Measurements from ENCODE around the gene MAPRE3.

Gene MAPRE3

DNA sequence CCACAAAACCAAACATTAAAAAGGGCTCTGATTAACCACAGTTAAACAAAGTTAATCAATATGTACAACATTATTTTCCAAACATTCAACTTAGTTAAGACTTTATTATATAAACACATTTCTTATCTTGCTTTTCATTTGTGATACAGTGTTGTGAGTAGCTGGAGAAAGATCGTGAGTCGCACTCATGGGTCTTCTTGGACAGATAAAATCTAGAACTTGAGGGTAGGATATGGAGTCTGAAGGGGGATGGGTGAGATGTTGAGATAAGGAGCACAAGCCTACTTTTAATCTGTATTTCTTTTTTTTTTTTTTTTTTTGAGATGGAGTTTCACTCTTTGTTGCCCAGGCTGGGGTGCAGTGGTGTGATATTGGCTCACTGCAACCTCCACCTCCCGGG lies 39.7 kb downstream of the MAPRE3 start:
- in situ Hi-C loops (cut with MboI; ENCODE audit: low sequenced_read_pairs) = loop anchor here (10.0 kb wide), 1 partner anchor 165 kb away; the partner anchor contains the start of gene DPYSL5

DNA sequence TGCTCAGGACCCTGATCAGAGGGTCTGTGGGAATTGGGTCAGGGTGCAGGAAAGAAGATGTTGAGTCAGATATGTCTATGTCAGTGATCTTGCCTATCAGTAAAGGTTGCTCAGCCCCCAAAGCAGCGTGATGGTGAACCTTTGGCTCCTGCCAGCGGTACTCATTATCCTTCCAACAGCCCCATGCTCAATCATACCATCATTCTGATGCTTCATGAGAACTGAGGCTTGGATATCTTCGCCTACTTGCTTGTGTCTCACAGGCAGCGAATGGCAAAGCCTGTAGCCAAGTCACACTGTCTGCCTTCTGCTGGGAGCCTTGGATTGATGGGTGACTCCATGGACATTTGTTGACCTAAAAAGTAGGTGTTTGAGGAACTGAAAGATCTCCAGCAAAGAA lies 43.3 kb downstream of the MAPRE3 start:
- in situ Hi-C loops (cut with MboI; ENCODE audit: low sequenced_read_pairs) = loop anchor here (10.0 kb wide), 1 partner anchor 169 kb away; the partner anchor contains the start of gene DPYSL5

DNA sequence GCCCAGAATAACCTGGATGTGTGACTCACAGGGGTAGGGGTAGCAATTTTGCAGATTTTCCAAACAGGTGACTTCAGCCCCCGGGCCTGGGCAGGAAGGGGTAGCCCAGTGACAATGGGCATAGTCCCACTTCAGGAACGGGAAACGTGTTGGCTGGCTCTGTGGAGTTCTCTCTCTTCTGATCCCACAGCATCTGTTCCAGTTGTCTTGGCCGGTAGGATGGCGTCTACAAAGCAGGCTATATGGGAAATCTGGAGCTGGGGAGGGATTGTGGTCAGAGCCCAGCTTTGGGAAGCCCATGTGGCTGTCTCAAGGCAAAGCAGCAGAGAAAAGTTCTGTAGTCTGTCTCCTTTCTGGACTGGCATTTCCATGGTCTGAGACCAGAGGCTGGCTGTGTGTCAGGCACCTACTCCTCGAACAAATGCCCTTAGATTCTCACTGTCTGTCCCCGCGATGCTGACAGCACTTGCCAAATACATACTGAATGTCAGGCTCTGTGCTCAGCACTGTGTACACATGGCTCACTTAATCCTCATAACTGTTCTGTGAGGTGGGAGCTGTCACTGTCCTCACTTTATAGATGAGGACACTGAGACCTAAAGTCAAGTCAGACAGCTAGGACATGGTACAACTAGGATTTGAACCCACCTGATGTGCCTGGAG lies 44.5 kb downstream of the MAPRE3 start:
- in situ Hi-C loops (cut with MboI; ENCODE audit: low sequenced_read_pairs) = loop anchor here (10.0 kb wide), 1 partner anchor 170 kb away; the partner anchor contains the start of gene DPYSL5

DNA sequence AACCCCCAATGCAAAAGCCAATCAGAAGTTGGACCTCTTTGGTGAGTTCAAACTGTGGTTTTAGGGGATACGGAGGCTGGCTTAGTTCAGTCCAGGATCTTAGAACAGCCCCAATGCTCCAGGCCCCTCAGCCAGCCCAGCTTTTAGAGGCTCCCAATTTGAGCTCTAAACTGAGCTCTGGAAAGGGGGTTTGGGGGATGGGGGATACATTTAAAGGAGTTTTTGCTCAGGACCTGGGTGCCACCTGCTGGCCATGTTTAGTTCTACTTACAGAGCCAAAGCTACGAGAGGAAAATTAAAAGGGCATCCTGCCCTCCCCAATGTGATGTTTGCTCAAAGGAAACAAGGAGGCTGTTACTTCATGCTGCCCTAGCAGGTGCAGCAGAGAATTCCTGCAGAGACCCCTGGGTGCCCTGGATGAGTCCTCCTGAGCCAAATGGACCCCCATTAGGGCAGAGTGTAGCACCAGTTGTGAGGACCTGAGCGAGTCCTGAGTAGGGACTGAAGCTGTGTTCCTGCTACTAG lies 46.4 kb downstream of the MAPRE3 start:
- in situ Hi-C loops (cut with MboI; ENCODE audit: low sequenced_read_pairs) = loop anchor here (10.0 kb wide), 1 partner anchor 172 kb away; the partner anchor contains the start of gene DPYSL5

DNA sequence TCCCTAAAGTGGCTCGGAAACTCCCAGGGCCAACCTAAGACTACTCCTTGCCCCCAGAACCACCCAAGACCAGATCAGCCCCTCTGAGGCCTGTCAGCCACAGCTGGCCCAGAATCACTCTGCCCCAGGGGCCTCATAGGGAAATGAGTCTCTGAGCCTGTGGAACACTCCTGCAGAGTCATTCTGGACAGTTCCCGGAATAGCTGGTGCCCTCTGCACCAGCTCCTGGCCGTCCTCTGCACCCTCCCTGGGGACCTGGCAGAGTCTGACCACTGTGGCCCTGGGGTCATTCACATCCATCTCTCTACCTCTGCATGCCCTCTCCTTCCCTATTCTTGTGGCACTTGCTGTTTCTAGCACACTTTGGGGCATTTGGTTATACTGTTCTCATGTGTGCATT lies 47.7 kb downstream of the MAPRE3 start:
- in situ Hi-C loops (cut with MboI; ENCODE audit: low sequenced_read_pairs) = loop anchor here (10.0 kb wide), 1 partner anchor 173 kb away; the partner anchor contains the start of gene DPYSL5

DNA sequence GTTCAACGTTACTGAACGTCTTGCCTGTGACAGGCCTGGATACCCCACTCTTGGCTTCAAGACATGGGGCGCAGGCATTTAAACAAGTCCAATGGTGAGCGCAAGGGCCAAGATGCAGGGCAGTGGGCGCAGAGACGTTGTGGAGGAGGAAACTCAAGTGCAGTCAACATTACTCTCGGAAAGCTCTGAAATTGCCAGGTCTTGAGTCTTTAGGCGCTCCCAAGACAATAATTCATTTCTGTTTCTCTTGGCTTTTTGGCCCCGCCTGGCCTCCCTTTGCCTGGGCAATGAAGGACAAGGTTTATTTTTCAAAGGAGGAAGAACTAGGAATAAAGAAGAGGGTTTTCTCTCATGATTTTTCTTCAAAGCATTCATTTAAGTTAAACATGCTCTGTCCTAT lies 49.0 kb downstream of the MAPRE3 start:
- in situ Hi-C loops (cut with MboI; ENCODE audit: low sequenced_read_pairs) = loop anchor here (10.0 kb wide), 1 partner anchor 175 kb away; the partner anchor contains the start of gene DPYSL5

DNA sequence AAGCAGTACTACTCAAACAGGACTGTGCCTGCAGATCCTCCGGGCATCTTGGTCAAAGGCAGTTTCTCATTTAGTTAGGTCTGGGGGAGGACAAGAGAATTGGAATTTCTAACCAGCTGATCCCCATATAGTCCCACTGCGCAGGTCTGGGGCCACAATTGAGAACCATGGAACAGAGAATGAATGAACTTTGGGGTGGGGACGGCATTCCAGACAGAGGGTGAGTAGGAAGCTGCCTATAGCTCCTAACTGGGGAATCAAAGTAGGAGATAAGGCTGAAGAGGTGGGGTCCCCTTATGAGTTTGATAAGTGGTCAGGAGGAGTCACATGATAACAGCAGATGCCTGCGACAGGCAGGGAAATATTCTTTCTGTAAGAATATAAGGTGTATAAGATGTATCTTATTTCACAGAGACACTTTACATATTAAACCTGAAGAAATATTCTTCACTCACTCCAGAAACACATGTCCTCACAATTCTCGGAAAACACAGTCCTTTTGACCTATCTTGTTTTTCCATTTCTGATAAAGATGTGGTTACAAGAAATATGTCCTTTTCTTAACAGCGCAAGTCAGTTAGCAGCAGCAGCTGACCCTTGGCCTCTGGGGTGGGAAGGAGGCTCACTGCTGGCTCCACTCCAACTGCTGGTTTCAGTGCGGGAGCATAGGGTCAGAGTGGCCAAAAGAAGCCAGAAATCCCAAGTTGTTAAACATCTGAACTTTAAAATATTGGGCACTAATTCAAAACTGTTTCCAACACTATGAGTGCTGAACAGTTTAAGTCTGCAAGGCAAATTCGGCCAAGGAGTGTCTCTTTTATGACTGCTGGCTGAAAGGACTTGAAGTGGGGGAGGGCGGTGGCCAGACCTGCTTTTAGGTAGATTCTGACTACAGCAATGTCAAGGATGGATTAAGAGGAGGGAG lies 49.8 kb downstream of the MAPRE3 start:
- in situ Hi-C loops (cut with MboI; ENCODE audit: low sequenced_read_pairs) = loop anchor here (10.0 kb wide), 1 partner anchor 175 kb away; the partner anchor contains the start of gene DPYSL5

DNA sequence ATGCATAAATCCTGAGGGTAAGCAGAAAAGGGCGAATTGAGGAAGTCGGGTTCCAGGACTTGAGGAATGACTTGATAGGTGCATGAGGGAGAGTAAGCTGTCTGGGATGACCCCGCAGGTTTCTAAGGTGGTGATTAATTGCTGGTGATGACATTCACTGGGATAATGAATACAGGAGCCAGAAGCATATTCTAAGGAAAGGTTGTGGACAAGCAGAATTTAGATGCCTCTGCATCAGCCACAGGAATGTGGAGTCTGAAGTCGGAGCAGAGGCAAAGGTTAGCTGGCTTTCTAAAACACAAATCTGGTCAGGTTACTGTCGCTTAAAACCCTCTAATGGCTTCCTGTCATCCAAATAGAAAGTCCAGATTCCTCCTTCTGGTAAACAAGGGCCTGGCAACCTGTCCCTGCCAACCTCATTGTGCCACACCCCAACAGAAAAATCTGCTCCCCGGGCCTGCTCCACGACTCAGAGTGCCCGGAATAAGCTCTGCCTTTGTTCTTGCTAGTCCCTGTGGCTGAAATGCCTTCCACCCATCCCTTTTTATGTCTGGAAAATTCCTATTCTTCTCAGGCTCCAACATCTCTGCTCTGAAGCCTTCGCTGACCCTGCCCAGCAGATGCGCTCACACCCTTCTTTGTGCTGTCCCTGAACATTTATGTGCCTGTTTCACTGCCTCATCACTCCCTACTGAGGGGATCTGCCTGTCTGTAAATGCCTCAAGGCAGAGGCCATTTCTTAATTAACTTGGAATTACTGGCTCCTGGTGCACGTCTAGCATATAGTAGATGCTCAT lies 51.0 kb downstream of the MAPRE3 start:
- in situ Hi-C loops (cut with MboI; ENCODE audit: low sequenced_read_pairs) = no loop called here

DNA sequence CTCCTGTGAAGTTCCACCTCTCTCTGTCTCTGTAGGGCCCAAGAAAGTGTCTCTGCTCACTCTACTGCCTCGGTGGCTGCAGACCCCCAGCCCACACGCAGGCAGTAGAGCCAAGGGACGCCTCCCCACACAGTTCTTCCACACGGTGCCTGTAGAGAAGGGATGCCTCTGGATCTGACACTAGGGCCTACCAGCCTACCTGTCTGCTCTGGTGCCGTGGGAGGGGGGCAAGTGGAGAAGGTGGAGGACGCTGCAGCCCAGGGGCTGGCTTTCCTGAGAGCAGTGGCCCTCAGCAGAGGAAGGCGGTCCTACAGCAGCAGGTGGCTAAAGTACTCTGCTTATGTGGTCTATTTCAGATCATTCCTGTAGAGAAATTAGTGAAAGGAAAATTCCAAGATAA lies 53.3 kb downstream of the MAPRE3 start:
- in situ Hi-C loops (cut with MboI; ENCODE audit: low sequenced_read_pairs) = no loop called here

DNA sequence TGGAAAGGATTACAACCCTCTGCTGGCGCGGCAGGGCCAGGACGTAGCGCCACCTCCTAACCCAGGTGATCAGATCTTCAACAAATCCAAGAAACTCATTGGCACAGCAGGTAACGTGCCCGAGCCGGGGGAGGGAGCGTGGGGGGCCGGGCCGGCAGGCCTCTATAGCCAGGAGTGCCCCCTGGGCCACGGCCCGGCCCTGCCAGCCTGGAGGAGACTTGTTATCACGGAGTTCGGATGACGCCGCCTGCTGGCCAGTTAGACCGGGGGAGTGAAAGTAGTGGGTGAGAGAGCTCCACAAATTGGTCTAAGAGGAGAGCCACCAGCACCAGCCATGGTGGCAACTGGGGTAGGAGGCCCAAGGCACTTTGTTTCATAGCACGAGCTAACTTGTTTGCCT lies 53.8 kb downstream of the MAPRE3 start:
- in situ Hi-C loops (cut with MboI; ENCODE audit: low sequenced_read_pairs) = no loop called here

DNA sequence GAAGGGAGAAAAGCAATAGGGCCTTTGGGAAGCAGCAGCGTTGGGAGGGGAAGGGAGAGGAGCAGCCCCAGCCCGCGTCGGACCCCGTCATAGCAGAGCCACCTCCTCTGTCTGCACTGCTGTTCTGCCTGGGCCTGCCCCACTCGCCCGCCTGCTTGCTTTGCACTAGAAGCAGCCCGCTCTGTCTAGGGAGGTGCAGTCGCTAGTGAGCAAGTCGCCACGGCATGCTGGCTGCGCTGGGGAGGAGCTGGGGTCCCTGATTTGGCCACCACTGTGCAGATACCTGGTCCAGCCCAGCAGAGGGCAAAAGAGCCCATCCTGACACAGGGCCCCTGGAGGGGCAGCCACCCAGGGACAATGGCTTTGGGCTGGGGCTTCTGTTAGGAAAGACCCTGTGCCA lies 54.4 kb downstream of the MAPRE3 start:
- in situ Hi-C loops (cut with MboI; ENCODE audit: low sequenced_read_pairs) = no loop called here

DNA sequence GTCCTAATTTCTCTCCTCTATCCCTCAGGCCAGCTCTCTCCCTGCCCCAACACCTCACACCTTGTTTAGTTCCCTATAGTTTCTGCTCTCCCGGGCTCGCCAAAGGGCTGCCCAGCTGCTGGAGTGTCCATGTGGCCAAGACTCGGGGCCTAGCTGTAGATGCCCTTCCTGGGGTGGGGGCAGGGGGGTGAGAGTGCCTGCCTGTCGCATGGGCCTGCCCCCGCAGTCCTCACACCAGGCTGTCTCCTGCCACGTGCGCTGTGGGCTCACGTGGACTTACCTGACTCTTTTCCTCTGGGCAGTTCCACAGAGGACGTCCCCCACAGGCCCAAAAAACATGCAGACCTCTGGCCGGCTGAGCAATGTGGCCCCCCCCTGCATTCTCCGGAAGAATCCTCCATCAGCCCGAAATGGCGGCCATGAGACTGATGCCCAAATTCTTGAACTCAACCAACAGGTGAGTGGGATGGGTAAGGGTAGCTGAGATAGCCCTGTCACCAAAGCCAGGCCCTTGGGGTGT lies 54.9 kb downstream of the MAPRE3 start:
- in situ Hi-C loops (cut with MboI; ENCODE audit: low sequenced_read_pairs) = no loop called here

DNA sequence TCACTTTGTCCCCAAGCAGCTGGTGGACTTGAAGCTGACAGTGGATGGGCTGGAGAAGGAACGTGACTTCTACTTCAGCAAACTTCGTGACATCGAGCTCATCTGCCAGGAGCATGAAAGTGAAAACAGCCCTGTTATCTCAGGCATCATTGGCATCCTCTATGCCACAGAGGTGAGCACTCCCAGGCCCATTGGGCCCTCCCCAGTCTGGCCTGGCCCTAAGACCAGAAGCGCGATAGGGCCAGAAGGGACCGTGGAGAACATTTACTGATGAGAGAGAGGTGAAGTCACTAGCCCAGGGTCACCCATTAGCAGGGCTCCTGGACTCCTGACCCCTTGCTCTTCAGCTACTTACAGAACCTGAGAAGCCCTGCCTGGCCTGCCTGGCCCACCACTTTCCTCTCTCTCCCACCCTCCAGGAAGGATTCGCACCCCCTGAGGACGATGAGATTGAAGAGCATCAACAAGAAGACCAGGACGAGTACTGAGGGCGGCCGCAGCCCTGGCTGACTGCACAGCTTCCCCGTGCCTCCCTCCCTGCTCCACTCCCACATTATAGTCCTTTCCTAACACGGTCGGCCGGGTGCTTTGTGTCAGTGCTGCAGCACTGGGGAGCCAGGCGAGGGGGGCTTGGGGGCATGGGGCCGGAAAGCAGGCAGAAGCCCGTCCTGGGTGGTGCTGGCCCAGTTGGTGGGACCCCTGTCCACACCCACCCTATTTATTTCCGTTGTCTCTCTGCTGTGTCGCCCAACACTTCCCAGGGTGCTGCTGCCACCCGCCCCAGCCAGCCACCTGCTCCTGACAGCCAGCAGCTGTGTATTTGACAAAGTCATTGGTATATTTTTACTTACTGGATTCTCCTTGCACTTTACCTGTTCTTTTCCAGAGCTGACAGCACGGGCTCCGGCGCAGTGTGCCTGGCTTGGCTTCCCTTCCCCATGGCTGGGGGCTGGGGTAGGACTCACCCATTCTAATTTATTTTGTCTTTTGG lies 55.7 kb downstream of the MAPRE3 start:
- in situ Hi-C loops (cut with MboI; ENCODE audit: low sequenced_read_pairs) = no loop called here

DNA sequence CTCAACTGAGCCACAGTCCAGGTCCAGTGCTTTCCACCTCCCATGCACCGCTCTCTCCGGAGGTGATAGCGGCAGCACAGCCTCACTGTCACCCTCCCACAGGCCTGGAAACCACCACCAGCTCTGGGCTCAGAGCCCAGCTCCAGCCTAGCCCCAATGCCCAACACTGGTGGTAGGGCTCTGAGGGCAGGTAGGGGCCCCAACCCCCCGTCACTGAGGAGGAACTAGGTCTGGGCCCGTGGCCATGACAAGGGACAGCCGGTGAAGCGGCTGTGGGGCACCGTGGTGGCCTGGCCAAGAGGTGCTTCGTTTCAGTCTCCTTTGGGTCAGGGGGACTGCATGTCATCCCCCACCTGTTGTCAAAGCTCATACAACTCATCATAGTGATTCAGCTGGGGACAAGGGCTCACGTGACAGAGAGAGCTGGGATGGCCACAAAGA lies 56.8 kb downstream of the MAPRE3 start:
- in situ Hi-C loops (cut with MboI; ENCODE audit: low sequenced_read_pairs) = no loop called here

DNA sequence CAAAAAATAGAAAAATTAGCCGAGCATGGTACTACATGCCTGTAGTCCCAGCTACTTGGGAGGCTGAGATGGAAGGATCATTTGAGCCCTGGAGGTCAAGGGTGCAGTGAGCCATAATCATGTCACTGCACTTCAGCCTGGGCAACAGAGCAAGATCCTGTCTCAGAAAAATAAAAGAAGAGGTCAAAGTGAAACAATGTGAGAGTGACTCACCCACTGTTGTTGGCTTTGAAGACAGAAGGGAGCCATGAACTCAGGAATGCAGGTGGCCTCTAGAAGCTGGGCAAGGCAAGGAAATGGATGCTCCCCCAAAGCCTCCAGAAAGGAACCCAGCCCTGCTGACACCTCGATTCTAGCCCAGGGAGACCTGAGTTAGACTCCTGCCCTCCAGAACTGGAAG lies 58.6 kb downstream of the MAPRE3 start:
- in situ Hi-C loops (cut with MboI; ENCODE audit: low sequenced_read_pairs) = no loop called here

DNA sequence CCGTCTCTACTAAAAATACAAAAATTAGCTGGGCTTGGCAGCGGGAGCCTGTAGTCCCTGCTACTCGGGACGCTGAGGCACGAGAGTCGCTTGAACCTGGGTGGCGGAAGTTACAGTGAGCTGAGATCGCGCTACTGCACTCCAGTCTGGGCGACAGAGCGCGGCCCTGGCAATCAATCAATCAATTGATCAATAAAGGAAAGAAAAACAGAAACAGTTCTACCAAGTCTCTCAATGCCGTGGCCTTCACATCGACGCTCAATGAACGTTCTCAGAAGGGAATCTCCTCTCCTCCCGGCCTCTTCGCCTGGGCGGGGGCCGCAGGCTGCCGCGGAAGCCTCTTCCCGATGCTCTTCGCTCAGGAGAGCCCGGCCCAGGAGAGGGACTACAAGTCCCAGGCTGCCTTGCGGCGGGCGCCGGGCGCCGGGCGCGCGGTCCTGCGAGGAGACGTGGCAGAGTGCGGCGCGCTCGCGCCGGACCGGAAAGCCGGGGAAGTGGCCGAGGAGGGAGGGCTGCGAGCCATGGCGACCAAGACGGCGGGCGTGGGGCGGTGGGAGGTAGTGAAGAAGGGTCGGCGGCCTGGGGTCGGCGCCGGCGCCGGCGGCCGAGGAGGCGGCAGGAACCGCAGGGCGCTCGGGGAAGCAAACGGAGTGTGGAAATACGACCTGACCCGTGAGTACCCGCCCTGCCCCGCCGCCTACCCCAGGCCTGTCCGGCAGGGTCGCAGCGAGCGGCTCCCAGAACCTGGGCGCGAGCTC lies 62.2 kb downstream of the MAPRE3 start, which contains the start of gene TMEM214:
TSS of gene TMEM214 (plus strand) at position 471 of the 758 bp plus-strand sequence. CDS start at position 522, 51 bp downstream.
- in situ Hi-C loops (cut with MboI; ENCODE audit: low sequenced_read_pairs) = no loop called here

DNA sequence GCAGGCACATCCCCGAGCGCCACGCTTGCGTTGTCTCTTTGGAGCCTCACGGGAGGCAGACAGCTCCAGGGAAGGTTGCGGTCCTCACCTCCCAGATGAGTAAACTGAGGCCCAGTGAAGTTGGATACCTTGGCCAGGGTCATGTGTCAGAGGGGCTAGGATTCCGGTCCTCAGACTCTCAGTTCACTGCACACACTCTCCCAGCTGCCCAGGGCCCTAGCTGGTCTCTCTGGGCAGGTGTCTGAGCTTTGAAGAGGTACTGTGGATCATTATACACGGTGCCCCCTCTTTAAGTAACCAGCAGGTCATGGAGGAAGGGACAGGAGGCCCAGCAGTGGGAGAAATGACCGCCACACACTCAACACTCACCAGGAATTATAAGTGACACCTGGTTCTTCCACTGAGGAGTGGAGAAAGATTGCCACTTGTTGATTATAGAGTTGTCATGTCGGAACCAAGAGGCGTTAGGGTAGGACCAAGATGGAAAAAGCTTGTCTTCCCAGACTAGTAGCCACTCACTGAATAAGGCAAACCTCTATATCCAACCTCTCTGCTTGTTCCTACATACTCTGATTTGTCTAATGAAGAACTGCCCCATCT lies 62.9 kb downstream of the MAPRE3 start:
- in situ Hi-C loops (cut with MboI; ENCODE audit: low sequenced_read_pairs) = no loop called here

DNA sequence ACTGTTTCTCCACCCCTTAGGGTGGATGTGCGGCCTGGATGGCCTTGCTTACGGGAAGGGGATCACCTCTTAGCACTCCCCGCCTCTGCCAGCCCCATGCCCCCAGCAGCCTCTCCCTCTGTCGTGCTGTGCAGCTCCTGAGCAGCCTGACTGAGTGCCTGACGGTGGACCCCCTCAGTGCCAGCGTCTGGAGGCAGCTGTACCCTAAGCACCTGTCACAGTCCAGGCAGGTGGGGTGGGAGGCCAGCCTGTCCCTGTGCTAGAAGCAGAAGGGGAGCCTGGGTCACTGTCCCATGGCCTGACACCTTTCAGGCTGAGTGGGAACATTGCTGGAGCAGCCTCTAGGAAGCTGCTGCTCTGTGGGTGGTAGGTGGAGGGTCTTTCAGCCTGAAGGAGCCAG lies 67.6 kb downstream of the MAPRE3 start:
- in situ Hi-C loops (cut with MboI; ENCODE audit: low sequenced_read_pairs) = no loop called here
